IMR-90 (cell line): ENCODE results near the gene S100Z.

Experiments
- BHLHE40 ChIP-seq: fragments of 150-350 bp; IDR thresholded peaks from 2 replicates; pipeline ENCODE4 v1.6.1; 2016; ENCODE audit warnings: mild to moderate bottlenecking, low read depth, low read length
- CEBPB ChIP-seq: IDR thresholded peaks from 2 replicates; pipeline ENCODE4 v1.6.1; 2012; ENCODE audit warnings: low read depth, low read length, improper control_type of control experiment
- CTCF ChIP-seq: conservative IDR thresholded peaks from 2 replicates; pipeline ENCODE4 v1.5.1; 2012; ENCODE audit warnings: mild to moderate bottlenecking, low read depth, low read length, improper control_type of control experiment
- FOS ChIP-seq: fragments of 150-350 bp; IDR thresholded peaks from 2 replicates; pipeline ENCODE4 v1.6.1; 2016; ENCODE audit warnings: low read depth, low read length
- MAZ ChIP-seq: IDR thresholded peaks from 2 replicates; pipeline ENCODE4 v1.6.1; 2012; ENCODE audit warnings: low read depth, mild to moderate bottlenecking, low read length, improper control_type of control experiment, moderate library complexity, borderline replicate concordance
- MXI1 ChIP-seq: IDR thresholded peaks from 2 replicates; pipeline ENCODE4 v1.6.1; 2012; ENCODE audit warnings: low read depth, mild to moderate bottlenecking, low read length, moderate library complexity, borderline replicate concordance
- POLR2A ChIP-seq: IDR thresholded peaks from 2 replicates; pipeline ENCODE4 v1.6.1; 2012; ENCODE audit warnings: mild to moderate bottlenecking, low read depth, low read length
- RAD21 ChIP-seq: IDR thresholded peaks from 2 replicates; pipeline ENCODE4 v1.6.1; 2012; ENCODE audit warnings: low read length, improper control_type of control experiment
- RCOR1 ChIP-seq: IDR thresholded peaks from 2 replicates; pipeline ENCODE4 v1.6.1; 2012; ENCODE audit warnings: mild to moderate bottlenecking, low read length, improper control_type of control experiment; ENCODE audit not compliant: insufficient replicate concordance
- RFX5 ChIP-seq: IDR thresholded peaks from 2 replicates; pipeline ENCODE4 v1.8.0; 2012; ENCODE audit warnings: low read depth, mild to moderate bottlenecking, low read length, moderate library complexity
- SMC3 ChIP-seq: fragments of 150-350 bp; IDR thresholded peaks from 2 replicates; pipeline ENCODE4 v1.6.1; 2016; ENCODE audit warnings: low read depth, mild to moderate bottlenecking, antibody characterized with exemption, low read length, moderate library complexity
- USF2 ChIP-seq: fragments of 150-350 bp; IDR thresholded peaks from 2 replicates; pipeline ENCODE4 v1.6.1; 2017; ENCODE audit warnings: mild to moderate bottlenecking, antibody characterized with exemption, low read length, low read depth

DNA sequence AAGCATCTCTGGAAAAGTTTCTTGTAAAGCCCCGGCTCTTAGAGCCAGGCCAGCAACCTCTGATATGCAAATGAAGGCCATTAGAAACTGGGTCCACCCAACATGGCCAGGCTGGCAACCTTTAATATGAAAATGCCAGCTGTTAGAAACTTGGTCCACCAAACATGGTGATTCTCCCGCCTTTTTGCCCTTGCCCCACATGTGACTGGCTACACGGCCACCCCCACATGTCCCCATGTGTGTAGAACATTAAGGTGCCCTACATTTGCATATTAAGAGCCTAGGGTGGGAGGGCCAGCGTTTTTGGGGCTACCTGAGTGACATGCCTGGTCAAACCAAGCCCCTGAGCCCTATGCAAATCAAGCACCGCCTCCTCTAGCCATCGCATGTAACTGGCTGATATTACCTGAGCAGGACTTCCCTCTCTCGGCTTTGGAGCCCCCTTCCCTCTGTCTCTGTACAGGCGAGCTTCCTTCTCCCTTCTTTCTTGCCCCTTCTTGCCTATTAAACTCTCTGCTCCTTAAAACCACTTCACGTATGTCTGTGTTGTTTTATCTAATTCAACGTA, 39.0 kb downstream of the S100Z start:
- TF ChIP-seq SMC3, result no peak
- no peak for TF ChIP-seq CTCF
- TF ChIP-seq RCOR1, result no peak
- no peak for TF ChIP-seq USF2
- TF ChIP-seq POLR2A, result no peak
- TF ChIP-seq CEBPB, result no peak
- no peak for TF ChIP-seq MXI1
- no peak for TF ChIP-seq FOS
- TF ChIP-seq RFX5, result no peak
- no peak for TF ChIP-seq MAZ
- no peak for TF ChIP-seq RAD21
- TF ChIP-seq BHLHE40, result no peak
